ENCODE data around the gene NAV3.

The NAV3 gene

GRCh38 chr12:78037707-78038106 lies 207.0 kb downstream of the NAV3 start:
- in situ Hi-C loops (cut with MboI; ENCODE audit: low sequenced_read_pairs): no loop called here

GRCh38 chr12:78038541-78038940 lies 207.8 kb downstream of the NAV3 start:
- in situ Hi-C loops (cut with MboI; ENCODE audit: low sequenced_read_pairs): no loop called here

- in situ Hi-C loops (cut with MboI; ENCODE audit: low sequenced_read_pairs): no loop called here
Measured at GRCh38 chr12:78038986-78039385, 208.3 kb downstream of the NAV3 start.

- in situ Hi-C loops (cut with MboI; ENCODE audit: low sequenced_read_pairs): no loop called here
Measured at GRCh38 chr12:78040111-78040510, 209.4 kb downstream of the NAV3 start.

- in situ Hi-C loops (cut with MboI; ENCODE audit: low sequenced_read_pairs): no loop called here
Measured at GRCh38 chr12:78050790-78051189, 220.1 kb downstream of the NAV3 start.

- in situ Hi-C loops (cut with MboI; ENCODE audit: low sequenced_read_pairs): no loop called here
Measured at GRCh38 chr12:78055545-78055944, 224.9 kb downstream of the NAV3 start.

GRCh38 chr12:78057075-78057474 lies 226.4 kb downstream of the NAV3 start:
- in situ Hi-C loops (cut with MboI; ENCODE audit: low sequenced_read_pairs): no loop called here

- in situ Hi-C loops (cut with MboI; ENCODE audit: low sequenced_read_pairs): no loop called here
Measured at GRCh38 chr12:78060186-78060585, 229.5 kb downstream of the NAV3 start.

GRCh38 chr12:78062786-78063185 lies 232.1 kb downstream of the NAV3 start:
- in situ Hi-C loops (cut with MboI; ENCODE audit: low sequenced_read_pairs): no loop called here

GRCh38 chr12:78081590-78082314 lies 251.1 kb downstream of the NAV3 start:
- in situ Hi-C loops (cut with MboI; ENCODE audit: low sequenced_read_pairs): no loop called here

GRCh38 chr12:78085542-78086182 lies 255.0 kb downstream of the NAV3 start:
- in situ Hi-C loops (cut with MboI; ENCODE audit: low sequenced_read_pairs): no loop called here

GRCh38 chr12:78086553-78087362 lies 256.1 kb downstream of the NAV3 start:
- in situ Hi-C loops (cut with MboI; ENCODE audit: low sequenced_read_pairs): no loop called here

GRCh38 chr12:78087363-78087675 lies 256.6 kb downstream of the NAV3 start:
- in situ Hi-C loops (cut with MboI; ENCODE audit: low sequenced_read_pairs): no loop called here

- in situ Hi-C loops (cut with MboI; ENCODE audit: low sequenced_read_pairs): no loop called here
Measured at GRCh38 chr12:78088391-78088832, 257.7 kb downstream of the NAV3 start.

- in situ Hi-C loops (cut with MboI; ENCODE audit: low sequenced_read_pairs): no loop called here
Measured at GRCh38 chr12:78090266-78090665, 259.6 kb downstream of the NAV3 start.

GRCh38 chr12:78095623-78096022 lies 264.9 kb downstream of the NAV3 start:
- in situ Hi-C loops (cut with MboI; ENCODE audit: low sequenced_read_pairs): no loop called here

- in situ Hi-C loops (cut with MboI; ENCODE audit: low sequenced_read_pairs): no loop called here
Measured at GRCh38 chr12:78096909-78097597, 266.4 kb downstream of the NAV3 start.

GRCh38 chr12:78099806-78100205 lies 269.1 kb downstream of the NAV3 start:
- in situ Hi-C loops (cut with MboI; ENCODE audit: low sequenced_read_pairs): no loop called here

- in situ Hi-C loops (cut with MboI; ENCODE audit: low sequenced_read_pairs): no loop called here
Measured at GRCh38 chr12:78101113-78101876, 270.6 kb downstream of the NAV3 start.

- in situ Hi-C loops (cut with MboI; ENCODE audit: low sequenced_read_pairs): no loop called here
Measured at GRCh38 chr12:78101946-78102635, 271.4 kb downstream of the NAV3 start.

Data from HL-60/S4 treated with phorbol 12-myristate 13-acetate at 8.2 ng/mL for 4 days and 3 days (cell line).